IMR-90 (cell line): ENCODE results near the gene KMT2A. TPM values are rescaled to one million over a fixed set of nuclear protein-coding genes. Genes with fewer than 3 reads are reported as not detected.

Source experiments
- ATAC-seq: fragments of 200-7000 bp; cut with Tn5 transposase; 2 replicates; pipeline ENCODE4 v1.9.1; 2020; ENCODE audit warnings: low read depth, mild to moderate bottlenecking, moderate library complexity
- BruUV-seq: library from RNA; stranded (reverse); fragments of 400-500 nt; replicated peaks from 2 replicates; lab custom pipeline; 2021; lab: Mats Ljungman, UMichigan
- CTCF ChIA-PET: fragments of 300-600 bp; formaldehyde crosslinking; extraction: SDS; loops from one replicate; lab custom pipeline; 2021; ENCODE audit warnings: antibody characterized with exemption; lab: Yijun Ruan, JAX
- POLR2A ChIA-PET: fragments of 300-600 bp; sonication (Branson Sonifier 250); formaldehyde crosslinking; loops from one replicate; lab custom pipeline; 2022; ENCODE audit warnings: antibody characterized with exemption; ENCODE audit not compliant: unreplicated experiment; lab: Charles Lee
- DNase-seq: peaks from one replicate; pipeline ENCODE4 v3.0.0; 2013
- H2AFZ ChIP-seq: replicated peaks from 2 replicates; pipeline ENCODE3; 2013; ENCODE audit warnings: low read length, mild to moderate bottlenecking; ENCODE audit not compliant: poor library complexity
- H2AK5ac ChIP-seq: 2 replicates; pipeline ENCODE4 v1.6.1; 2013; ENCODE audit warnings: low read depth, low read length, inconsistent platforms
- H2AK9ac ChIP-seq: replicated peaks from 2 replicates; pipeline ENCODE3; 2013; ENCODE audit warnings: mild to moderate bottlenecking, low read depth, low read length, moderate library complexity; ENCODE audit not compliant: poor library complexity
- H2BK120ac ChIP-seq: 2 replicates; pipeline ENCODE4 v1.6.1; 2013; ENCODE audit warnings: low read depth, low read length, inconsistent platforms
- H2BK15ac ChIP-seq: 3 replicates; pipeline ENCODE4 v1.6.1; 2013; ENCODE audit warnings: low read depth, low read length, inconsistent platforms
- H2BK20ac ChIP-seq: 2 replicates; pipeline ENCODE4 v1.6.1; 2013; ENCODE audit warnings: low read depth, mild to moderate bottlenecking, inconsistent platforms, low read length, moderate library complexity
- H2BK5ac ChIP-seq: 2 replicates; pipeline ENCODE4 v1.6.1; 2013; ENCODE audit warnings: mild to moderate bottlenecking, low read depth, low read length, inconsistent platforms; ENCODE audit not compliant: poor library complexity, severe bottlenecking
- H3K14ac ChIP-seq: replicated peaks from 2 replicates; pipeline ENCODE4 v1.6.1; 2013; ENCODE audit warnings: low read depth, low read length, inconsistent platforms
- H3K18ac ChIP-seq: 2 replicates; pipeline ENCODE4 v1.6.1; 2013; ENCODE audit warnings: low read depth, low read length, control low read depth
- H3K23ac ChIP-seq: 2 replicates; pipeline ENCODE4 v1.6.1; 2013; ENCODE audit warnings: low read depth, low read length, inconsistent platforms
- H3K27ac ChIP-seq: 2 replicates; pipeline ENCODE4 v1.5.1; 2013; ENCODE audit warnings: mild to moderate bottlenecking, control low read depth, low read length; ENCODE audit not compliant: insufficient read depth
- H3K27me3 ChIP-seq: 2 replicates; pipeline ENCODE4 v1.6.1; 2013; ENCODE audit warnings: low read length; ENCODE audit not compliant: control insufficient read depth, insufficient read depth
- H3K36me3 ChIP-seq: 2 replicates; pipeline ENCODE4 v1.6.1; 2013; ENCODE audit warnings: low read length, mixed read lengths; ENCODE audit not compliant: control insufficient read depth, insufficient read depth
- H3K4ac ChIP-seq: 2 replicates; pipeline ENCODE4 v1.6.1; 2013; ENCODE audit warnings: low read depth, low read length, inconsistent platforms
- H3K4me1 ChIP-seq: 2 replicates; pipeline ENCODE4 v1.6.1; 2013; ENCODE audit warnings: low read length, mixed read lengths; ENCODE audit not compliant: control insufficient read depth, insufficient read depth
- H3K4me2 ChIP-seq: 2 replicates; pipeline ENCODE4 v1.6.1; 2013; ENCODE audit warnings: low read depth, mild to moderate bottlenecking, control low read depth, low read length, moderate library complexity
- H3K4me3 ChIP-seq: 2 replicates; pipeline ENCODE4 v1.5.1; 2013; ENCODE audit warnings: low read depth, mild to moderate bottlenecking, control low read depth, low read length, moderate library complexity; ENCODE audit not compliant: insufficient read depth
- H3K56ac ChIP-seq: 2 replicates; pipeline ENCODE4 v1.6.1; 2013; ENCODE audit warnings: low read length, inconsistent platforms; ENCODE audit not compliant: insufficient read depth; ENCODE audit errors: extremely low read depth
- H3K79me1 ChIP-seq, 2 experiments: 2 replicates each; pipeline ENCODE4 v1.6.1; 2013; ENCODE audit warnings: low read length in 2 of 2, inconsistent platforms in 1 of 2, low read depth in 1 of 2
- H3K9ac ChIP-seq: 2 replicates; pipeline ENCODE4 v1.6.1; 2013; ENCODE audit warnings: low read depth, low read length, control low read depth
- H3K9me1 ChIP-seq: 2 replicates; pipeline ENCODE4 v1.6.1; 2013; ENCODE audit warnings: low read length, inconsistent platforms; ENCODE audit not compliant: insufficient read depth
- H3K9me3 ChIP-seq: 2 replicates; pipeline ENCODE4 v1.6.1; 2013; ENCODE audit warnings: low read length; ENCODE audit not compliant: control insufficient read depth, insufficient read depth
- H4K20me1 ChIP-seq: 2 replicates; pipeline ENCODE4 v1.6.1; 2013; ENCODE audit warnings: low read length, inconsistent platforms; ENCODE audit not compliant: insufficient read depth
- H4K5ac ChIP-seq: 2 replicates; pipeline ENCODE4 v1.6.1; 2013; ENCODE audit warnings: mild to moderate bottlenecking, low read depth, low read length, control low read depth
- H4K8ac ChIP-seq, 2 experiments: 2 replicates each; pipeline ENCODE4 v1.6.1; 2013; ENCODE audit warnings: low read depth in 2 of 2, low read length in 2 of 2, control low read depth in 1 of 2, inconsistent platforms in 1 of 2
- H4K91ac ChIP-seq: 2 replicates; pipeline ENCODE4 v1.6.1; 2013; ENCODE audit warnings: low read depth, low read length, inconsistent platforms; ENCODE audit not compliant: insufficient read depth
- BHLHE40 ChIP-seq: fragments of 150-350 bp; IDR thresholded peaks from 2 replicates; pipeline ENCODE4 v1.6.1; 2016; ENCODE audit warnings: mild to moderate bottlenecking, low read depth, low read length
- CEBPB ChIP-seq: IDR thresholded peaks from 2 replicates; pipeline ENCODE4 v1.6.1; 2012; ENCODE audit warnings: low read depth, low read length, improper control_type of control experiment
- CHD1 ChIP-seq: IDR thresholded peaks from 2 replicates; pipeline ENCODE4 v1.6.1; 2012; ENCODE audit warnings: low read depth, low read length, improper control_type of control experiment
- CTCF ChIP-seq: conservative IDR thresholded peaks from 2 replicates; pipeline ENCODE4 v1.5.1; 2012; ENCODE audit warnings: mild to moderate bottlenecking, low read depth, low read length, improper control_type of control experiment
- ELK1 ChIP-seq: fragments of 150-350 bp; IDR thresholded peaks from 2 replicates; pipeline ENCODE4 v1.6.1; 2016; ENCODE audit warnings: low read depth, mild to moderate bottlenecking, low read length, moderate library complexity, borderline replicate concordance
- MAFK ChIP-seq: IDR thresholded peaks from 2 replicates; pipeline ENCODE4 v1.6.1; 2012; ENCODE audit warnings: low read depth, low read length, improper control_type of control experiment
- MXI1 ChIP-seq: IDR thresholded peaks from 2 replicates; pipeline ENCODE4 v1.6.1; 2012; ENCODE audit warnings: low read depth, mild to moderate bottlenecking, low read length, moderate library complexity, borderline replicate concordance
- NFE2L2 ChIP-seq: fragments of 150-350 bp; IDR thresholded peaks from 2 replicates; pipeline ENCODE4 v1.6.1; 2016; ENCODE audit warnings: low read depth, mild to moderate bottlenecking, low read length
- POLR2A ChIP-seq: IDR thresholded peaks from 2 replicates; pipeline ENCODE4 v1.6.1; 2012; ENCODE audit warnings: mild to moderate bottlenecking, low read depth, low read length
- RAD21 ChIP-seq: IDR thresholded peaks from 2 replicates; pipeline ENCODE4 v1.6.1; 2012; ENCODE audit warnings: low read length, improper control_type of control experiment
- RCOR1 ChIP-seq: IDR thresholded peaks from 2 replicates; pipeline ENCODE4 v1.6.1; 2012; ENCODE audit warnings: mild to moderate bottlenecking, low read length, improper control_type of control experiment; ENCODE audit not compliant: insufficient replicate concordance
- RFX5 ChIP-seq: IDR thresholded peaks from 2 replicates; pipeline ENCODE4 v1.8.0; 2012; ENCODE audit warnings: low read depth, mild to moderate bottlenecking, low read length, moderate library complexity
- SMC3 ChIP-seq: fragments of 150-350 bp; IDR thresholded peaks from 2 replicates; pipeline ENCODE4 v1.6.1; 2016; ENCODE audit warnings: low read depth, mild to moderate bottlenecking, antibody characterized with exemption, low read length, moderate library complexity
- USF2 ChIP-seq: fragments of 150-350 bp; IDR thresholded peaks from 2 replicates; pipeline ENCODE4 v1.6.1; 2017; ENCODE audit warnings: mild to moderate bottlenecking, antibody characterized with exemption, low read length, low read depth
- WGBS, 2 experiments: methylation state at CpG; one replicate each; pipeline versions ENCODE4 v1.1.5 to v1.1.7; 2013; ENCODE audit warnings: missing lambda C conversion rate in 2 of 2; ENCODE audit not compliant: insufficient read length in 1 of 2; ENCODE audit errors: extremely low coverage in 2 of 2; 5-methylcytosine and 5-hydroxymethylcytosine counted together
- dilution Hi-C: fragments of 300-500 bp; cut with HindIII; formaldehyde crosslinking; loops from one replicate; pipeline ENCODE4 v1.14.3; 2018; ENCODE audit warnings: low sequenced_read_pairs; ENCODE audit not compliant: unreplicated experiment
- in situ Hi-C: fragments of 300-500 bp; cut with MboI; formaldehyde crosslinking; loops from 3 replicates; pipeline ENCODE4 v1.14.3; 2019; ENCODE audit warnings: low sequenced_read_pairs, inconsistent platforms, mixed read lengths
- intact Hi-C: fragments of 100-400 bp; cut with micrococcal nuclease; formaldehyde crosslinking; loops from 2 replicates; pipeline ENCODE4 v1.10.0; 2022
- polyA plus RNA-seq, 3 experiments: library from polyadenylated mRNA; depleted of rRNA; stranded (reverse); fragments of >200 nt; gene quantifications; 2 replicates each; pipeline ENCODE4 v1.2.3, GENCODE V29; 2012; ENCODE audit warnings: low replicate concordance in 1 of 3
- total RNA-seq: library from RNA; depleted of rRNA; stranded (reverse); fragments of >200 nt; gene quantifications from 2 replicates; pipeline ENCODE4 v1.2.3, GENCODE V29; 2012

The KMT2A gene
- total and polyA plus RNA-seq, 2 of the 4 experiments (the other 2 are of a cell fraction), result 18.2 to 21.1 TPM

- no peak overlapping the region for H4K5ac ChIP-seq
- H3K18ac ChIP-seq, result no peak overlapping the region
- no peak overlapping the region for H2AK9ac ChIP-seq
- H4K20me1 ChIP-seq, result no peaks in the 10 kb centered on the region
- H3K79me1 ChIP-seq, result no peaks in the 10 kb centered on the region
- H4K91ac ChIP-seq, result no peak overlapping the region
- WGBS, 2 experiments, result no CpG with 5 or more reads among the region's 6 CpGs
- H3K14ac ChIP-seq, result no peak overlapping the region
- H2AFZ ChIP-seq, result no peak overlapping the region
- H3K4me3 ChIP-seq, result no peak overlapping the region
- peak overlapping the region; percentile 52 for H2BK120ac ChIP-seq
- no peak overlapping the region for H2BK15ac ChIP-seq
- no peak overlapping the region for H3K27ac ChIP-seq
- 0 out of 4 replicates have a peak overlapping the region, but pooled peaks of 1 of the 2 experiments have one; percentile 4 for H4K8ac ChIP-seq
- no peaks in the 10 kb centered on the region for H3K27me3 ChIP-seq
- H3K56ac ChIP-seq, result no peak overlapping the region
- H3K4ac ChIP-seq, result peak overlapping the region; percentile 43
- TF ChIP-seq SMC3 (no peak), CHD1 (no peak), RFX5 (no peak), NFE2L2 (no peak), MAFK (no peak), MXI1 (no peak), CEBPB (no peak), CTCF (no peak), RCOR1 (no peak), USF2 (no peak), RAD21 (no peak), POLR2A (no peak), BHLHE40 (no peak), ELK1 (no peak)
- H3K9me3 ChIP-seq, result no peaks in the 10 kb centered on the region
- in situ Hi-C loops, result no loop called here
- H2BK20ac ChIP-seq, result 0 out of 2 replicates have a peak overlapping the region, but pooled peaks have one; percentile 14
- no peak overlapping the region for H3K4me2 ChIP-seq
- BruUV-seq, result no TSS peak
- POLR2A ChIA-PET, result no interaction called here
- H2AK5ac ChIP-seq, result peak overlapping the region; percentile 39; the same call in 1 of the 2 replicates
- H3K4me1 ChIP-seq, result peaks cover 2% of the 10 kb centered on the region; the same call in 1 of the 2 replicates
- CTCF ChIA-PET, result no interaction called here
- DNase-seq, result no peak
- peaks cover 8% of the 10 kb centered on the region for H3K9me1 ChIP-seq
- H3K23ac ChIP-seq, result no peak overlapping the region
- dilution Hi-C loops, result no loop called here
- H3K36me3 ChIP-seq, result peaks cover 3% of the 10 kb centered on the region; the same call in 1 of the 2 replicates
- no peak for ATAC-seq
- intact Hi-C loops, result no loop called here
- no peak overlapping the region for H3K9ac ChIP-seq
- H2BK5ac ChIP-seq, result peak overlapping the region; percentile 26
Measured at GRCh38 chr11:118537409-118537980, 101.2 kb downstream of the KMT2A start.
